RWPE2 (cell line): Measurements from ENCODE around the gene GREM2.

Experiments used
- ATAC-seq: fragments of 200-7000 bp; cut with Tn5 transposase; 3 replicates; pipeline ENCODE4 v1.9.1; 2021; ENCODE audit warnings: low read depth
- DNase-seq: peaks from one replicate; pipeline ENCODE4 v3.0.0-alpha.2; 2020; ENCODE audit warnings: low spot score
- H3K27ac ChIP-seq: fragments of 450-650 bp; 2 replicates; pipeline ENCODE4 v1.5.1; 2017; ENCODE audit warnings: mild to moderate bottlenecking; ENCODE audit not compliant: poor library complexity, severe bottlenecking
- H3K27me3 ChIP-seq: fragments of 250-450 bp; sonication (Bioruptor Pico); 2 replicates; pipeline ENCODE4 v1.5.1; 2021; ENCODE audit warnings: mild to moderate bottlenecking, moderate library complexity; ENCODE audit not compliant: insufficient read depth, poor library complexity, severe bottlenecking
- H3K36me3 ChIP-seq: fragments of 250-450 bp; sonication (Bioruptor Pico); 2 replicates; pipeline ENCODE4 v1.5.1; 2020; ENCODE audit warnings: low read depth, mild to moderate bottlenecking, moderate library complexity
- H3K4me1 ChIP-seq: fragments of 250-450 bp; sonication (Bioruptor Pico); 2 replicates; pipeline ENCODE4 v1.5.1; 2021; ENCODE audit warnings: mild to moderate bottlenecking, moderate library complexity; ENCODE audit not compliant: insufficient read depth, poor library complexity, severe bottlenecking
- H3K4me3 ChIP-seq: fragments of 250-450 bp; sonication (Bioruptor Pico); 2 replicates; pipeline ENCODE4 v1.5.1; 2021; ENCODE audit warnings: mild to moderate bottlenecking, moderate library complexity; ENCODE audit not compliant: severe bottlenecking
- H3K9me3 ChIP-seq: fragments of 250-450 bp; sonication (Bioruptor Pico); 2 replicates; pipeline ENCODE4 v1.5.1; 2021; ENCODE audit warnings: mild to moderate bottlenecking, moderate library complexity; ENCODE audit not compliant: severe bottlenecking
- TF ChIP-seq, protein P1 (sequence below): fragments of 450-650 bp; IDR thresholded peaks from one replicate; pipeline ENCODE4 v1.5.1; 2017; ENCODE audit warnings: mild to moderate bottlenecking, moderate library complexity; ENCODE audit not compliant: poor library complexity, severe bottlenecking

The GREM2 gene

GRCh38 chr1:240517891-240518290 lies 94.1 kb downstream of the GREM2 start:
- TF ChIP-seq, protein P1, sequence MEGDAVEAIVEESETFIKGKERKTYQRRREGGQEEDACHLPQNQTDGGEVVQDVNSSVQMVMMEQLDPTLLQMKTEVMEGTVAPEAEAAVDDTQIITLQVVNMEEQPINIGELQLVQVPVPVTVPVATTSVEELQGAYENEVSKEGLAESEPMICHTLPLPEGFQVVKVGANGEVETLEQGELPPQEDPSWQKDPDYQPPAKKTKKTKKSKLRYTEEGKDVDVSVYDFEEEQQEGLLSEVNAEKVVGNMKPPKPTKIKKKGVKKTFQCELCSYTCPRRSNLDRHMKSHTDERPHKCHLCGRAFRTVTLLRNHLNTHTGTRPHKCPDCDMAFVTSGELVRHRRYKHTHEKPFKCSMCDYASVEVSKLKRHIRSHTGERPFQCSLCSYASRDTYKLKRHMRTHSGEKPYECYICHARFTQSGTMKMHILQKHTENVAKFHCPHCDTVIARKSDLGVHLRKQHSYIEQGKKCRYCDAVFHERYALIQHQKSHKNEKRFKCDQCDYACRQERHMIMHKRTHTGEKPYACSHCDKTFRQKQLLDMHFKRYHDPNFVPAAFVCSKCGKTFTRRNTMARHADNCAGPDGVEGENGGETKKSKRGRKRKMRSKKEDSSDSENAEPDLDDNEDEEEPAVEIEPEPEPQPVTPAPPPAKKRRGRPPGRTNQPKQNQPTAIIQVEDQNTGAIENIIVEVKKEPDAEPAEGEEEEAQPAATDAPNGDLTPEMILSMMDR, result no peak
- DNase-seq (no peak), ATAC-seq (no peak)
- H3K36me3 ChIP-seq, result no peaks in the 10 kb centered on the region
- no peaks in the 10 kb centered on the region for H3K9me3 ChIP-seq
- H3K27me3 ChIP-seq, result no peaks in the 10 kb centered on the region
- H3K4me1 ChIP-seq, result no peaks in the 10 kb centered on the region
- H3K27ac ChIP-seq, result no peak overlapping the region
- H3K4me3 ChIP-seq, result no peak overlapping the region

DNA sequence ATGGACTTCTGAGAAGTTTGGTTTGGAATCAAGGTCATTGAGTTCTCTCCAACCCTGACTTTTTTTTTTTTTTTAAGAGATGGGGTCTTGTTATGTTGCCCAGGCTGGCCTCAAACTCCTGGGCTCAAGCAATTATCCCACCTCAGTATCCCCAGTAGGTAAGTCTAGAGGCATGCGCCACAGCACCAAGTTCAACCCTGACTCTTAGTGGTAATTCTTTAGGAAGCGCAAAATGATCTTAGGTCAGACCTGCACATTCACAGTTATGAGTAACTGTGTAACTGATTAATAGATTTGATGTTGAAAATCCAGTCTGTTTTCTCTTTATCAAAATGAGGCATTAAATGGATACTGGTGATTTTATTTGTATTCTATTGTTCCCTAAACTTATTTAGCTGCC lies 95.9 kb downstream of the GREM2 start:
- Histone ChIP-seq H3K27ac (no peak overlapping the region), H3K27me3 (no peaks in the 10 kb centered on the region), H3K36me3 (no peaks in the 10 kb centered on the region), H3K9me3 (no peaks in the 10 kb centered on the region), H3K4me1 (no peaks in the 10 kb centered on the region), H3K4me3 (no peak overlapping the region)
- ATAC-seq (no peak), DNase-seq (no peak)
- TF ChIP-seq, protein P1, result no peak

GRCh38 chr1:240515505-240515904 lies 96.5 kb downstream of the GREM2 start:
- H3K9me3 ChIP-seq, result no peaks in the 10 kb centered on the region
- no peak overlapping the region for H3K4me3 ChIP-seq
- H3K27me3 ChIP-seq, result no peaks in the 10 kb centered on the region
- H3K4me1 ChIP-seq, result no peaks in the 10 kb centered on the region
- TF ChIP-seq, protein P1, result no peak
- DNase-seq (no peak), ATAC-seq (no peak)
- no peak overlapping the region for H3K27ac ChIP-seq
- H3K36me3 ChIP-seq, result no peaks in the 10 kb centered on the region

DNA sequence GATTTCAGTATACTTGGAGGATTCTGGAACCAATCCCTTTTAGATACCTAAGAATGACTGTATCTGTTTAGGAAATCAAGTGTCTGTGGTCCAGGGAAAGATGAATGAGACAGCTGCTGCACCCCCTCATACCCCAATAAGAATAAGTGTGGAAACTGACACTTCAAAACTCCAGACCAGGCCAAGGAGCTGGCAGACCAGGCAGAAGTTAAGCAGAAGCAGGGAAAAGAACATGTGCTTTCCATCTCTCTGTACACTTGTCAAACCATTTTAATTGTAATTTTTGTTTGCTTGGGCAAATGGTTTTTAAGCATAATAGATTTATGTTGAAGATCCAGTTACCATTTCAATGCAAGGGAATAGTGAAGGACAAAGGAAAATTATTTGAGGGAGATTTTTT lies 100.2 kb downstream of the GREM2 start:
- Histone ChIP-seq H3K9me3 (no peaks in the 10 kb centered on the region), H3K4me3 (no peak overlapping the region), H3K4me1 (no peaks in the 10 kb centered on the region), H3K27me3 (no peaks in the 10 kb centered on the region), H3K27ac (no peak overlapping the region), H3K36me3 (no peaks in the 10 kb centered on the region)
- DNase-seq (no peak), ATAC-seq (no peak)
- TF ChIP-seq, protein P1, result no peak

DNA sequence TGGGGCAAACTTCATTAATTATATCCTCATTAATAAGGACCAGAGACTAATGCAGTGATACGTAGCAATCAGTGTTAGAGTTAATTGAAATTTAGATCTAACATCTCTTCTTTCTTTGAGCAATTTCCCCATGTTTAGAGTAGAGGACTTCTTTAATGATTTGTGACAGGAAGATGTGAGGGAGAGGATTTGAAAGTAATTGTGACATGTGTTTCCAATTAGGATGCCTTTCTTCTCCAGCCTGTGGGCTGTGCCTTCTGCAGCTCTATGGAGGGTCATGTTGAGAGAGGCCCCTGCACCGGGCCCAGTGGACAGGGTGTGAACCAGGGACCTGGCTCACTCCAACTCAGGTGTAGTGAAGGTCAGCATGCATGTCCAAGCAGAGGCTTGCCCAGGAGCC lies 103.0 kb downstream of the GREM2 start:
- TF ChIP-seq, protein P1, result no peak
- Histone ChIP-seq H3K36me3 (no peaks in the 10 kb centered on the region), H3K9me3 (no peaks in the 10 kb centered on the region), H3K4me3 (no peak overlapping the region), H3K27me3 (no peaks in the 10 kb centered on the region), H3K4me1 (no peaks in the 10 kb centered on the region), H3K27ac (no peak overlapping the region)
- no peak for ATAC-seq
- DNase-seq, result no peak
